HG02943 (cell line): Measurements from ENCODE around the gene EFL1.

Experiments
- ATAC-seq: cut with Tn5 transposase; IDR thresholded peaks from one replicate; pipeline ENCODE4 v1.9.1; 2021; ENCODE audit warnings: mild to moderate bottlenecking, low read depth, moderate library complexity; ENCODE audit not compliant: unreplicated experiment

The EFL1 gene

DNA sequence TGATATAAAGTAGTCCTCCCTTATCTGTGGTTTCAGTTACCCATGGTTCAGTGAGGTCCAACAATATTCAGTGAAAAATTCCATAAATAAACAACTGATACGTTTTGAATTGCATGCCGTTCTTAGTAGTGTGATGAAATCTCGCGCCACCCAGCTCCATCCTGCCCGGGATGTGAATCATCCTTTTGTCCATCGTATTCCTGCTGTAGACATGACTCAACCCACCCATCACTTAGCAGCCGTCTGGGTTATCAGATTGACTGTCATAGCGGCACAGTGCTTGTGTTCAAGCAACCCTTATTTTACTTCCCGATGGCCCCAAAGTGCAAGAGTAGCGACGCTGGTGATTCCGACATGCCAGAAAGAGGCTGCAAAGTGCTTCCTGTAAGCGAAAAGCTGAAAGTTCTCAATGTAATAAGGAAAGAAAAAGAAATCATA is 168.7 kb downstream of the EFL1 start:
- ATAC-seq = no peak

DNA sequence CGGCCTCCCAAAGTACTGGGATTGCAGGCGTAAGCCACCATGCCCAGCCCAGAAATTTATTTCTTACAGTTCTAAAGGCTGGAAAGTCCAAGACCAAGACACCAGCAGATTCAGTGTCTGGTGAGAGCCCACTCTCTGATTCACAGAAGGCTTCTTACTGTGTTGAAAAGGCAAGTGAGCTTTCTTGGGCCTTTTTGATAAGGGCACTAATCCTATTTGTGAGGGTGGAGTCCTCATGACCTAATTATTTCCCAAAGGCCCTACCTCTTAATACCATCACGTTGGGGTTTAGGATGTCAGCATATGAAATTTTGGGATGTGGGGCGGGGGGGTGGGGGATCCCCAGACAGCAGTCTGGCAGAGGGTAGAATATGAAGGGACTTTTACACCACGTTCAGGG is 169.2 kb downstream of the EFL1 start:
- no peak for ATAC-seq

GRCh38 chr15:82091636-82092140 is 170.8 kb downstream of the EFL1 start:
- no peak for ATAC-seq

DNA sequence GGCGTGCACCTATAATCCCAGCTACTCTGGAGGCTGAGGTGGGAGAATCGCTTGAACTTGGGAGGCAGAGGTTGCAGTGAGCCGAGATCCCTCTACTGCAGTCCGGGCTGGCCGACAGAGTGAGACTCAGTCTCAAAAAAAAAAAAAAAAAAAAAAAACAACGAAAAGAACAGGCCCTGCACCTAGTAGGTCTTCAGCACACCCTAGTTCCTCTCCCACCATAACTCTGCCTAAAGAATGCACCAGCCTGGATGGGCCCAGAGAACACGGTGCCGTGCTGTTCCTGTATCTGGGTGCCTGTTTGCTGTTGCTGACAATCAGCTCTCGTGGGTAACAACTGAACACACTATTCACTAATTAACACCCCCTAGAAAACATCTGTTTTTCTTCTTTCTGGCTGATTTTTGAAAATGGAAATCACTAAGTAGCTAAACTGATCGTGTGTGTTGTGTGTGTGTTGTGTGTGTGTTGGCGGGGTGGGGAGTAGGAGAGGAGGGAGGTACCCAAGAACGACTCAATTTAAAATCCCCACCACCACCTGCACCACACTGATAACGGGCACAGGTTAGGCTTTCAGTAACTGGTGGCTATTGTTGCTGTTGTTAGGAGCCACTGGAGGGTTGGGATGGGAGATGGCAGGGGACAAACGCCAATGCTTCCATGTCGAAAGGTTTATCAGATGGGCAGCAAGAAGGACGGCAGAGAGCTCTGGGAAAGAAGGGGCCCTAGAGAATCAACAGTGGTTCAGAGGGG is 176.1 kb downstream of the EFL1 start:
- ATAC-seq = no peak

GRCh38 chr15:82081914-82082762 is 180.4 kb downstream of the EFL1 start:
- ATAC-seq = no peak

DNA sequence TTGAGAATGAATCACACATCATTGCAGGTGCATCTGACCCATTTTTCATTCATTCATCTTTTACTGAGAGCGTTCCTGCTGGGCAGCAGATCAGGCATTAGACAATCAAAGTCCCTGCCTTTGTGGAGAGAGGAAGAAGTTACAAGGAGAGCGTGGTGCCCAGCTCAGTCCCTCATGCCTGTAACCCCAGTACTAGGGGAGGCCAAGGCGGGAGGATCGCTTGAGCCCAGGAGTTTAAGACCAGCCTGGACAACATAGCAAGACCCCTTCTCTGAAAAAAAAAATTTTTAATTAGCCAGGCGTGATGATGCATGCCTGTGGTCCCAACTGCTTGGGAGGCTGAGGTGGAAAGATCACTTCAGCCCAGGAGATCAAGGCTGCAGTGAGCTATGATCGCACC is 181.8 kb downstream of the EFL1 start:
- no peak for ATAC-seq
